PC-9 (cell line): ENCODE results near the gene PABPC1L.

ENCODE experiments used
- CTCF ChIP-seq: fragments of 200-600 bp; sonication (generic); conservative IDR thresholded peaks from 2 replicates; pipeline ENCODE4 v1.6.1; 2017; ENCODE audit warnings: mixed run types, antibody characterized with exemption, mild to moderate bottlenecking, moderate library complexity
- EZH2 ChIP-seq: fragments of 200-600 bp; sonication (generic); IDR thresholded peaks from 2 replicates; pipeline ENCODE4 v1.8.0; 2017; ENCODE audit warnings: antibody characterized with exemption, low read depth

- TF ChIP-seq CTCF (no peak), EZH2 (no peak)
These were observed 63.2 kb downstream of the PABPC1L start for GRCh38 chr20:44973053-44973452.
